HG03025 (cell line): ENCODE results near the gene TRAK1.

Experiments used
- ATAC-seq: cut with Tn5 transposase; IDR thresholded peaks from one replicate; pipeline ENCODE4 v1.9.1; 2021; ENCODE audit warnings: mild to moderate bottlenecking, moderate library complexity; ENCODE audit not compliant: unreplicated experiment, low FRiP score

Gene TRAK1

GRCh38 chr3:42194943-42195510, 103.9 kb downstream of the TRAK1 start:
- ATAC-seq, result no peak

GRCh38 chr3:42195879-42196330, 104.7 kb downstream of the TRAK1 start:
- peak; percentile 73 for ATAC-seq

DNA sequence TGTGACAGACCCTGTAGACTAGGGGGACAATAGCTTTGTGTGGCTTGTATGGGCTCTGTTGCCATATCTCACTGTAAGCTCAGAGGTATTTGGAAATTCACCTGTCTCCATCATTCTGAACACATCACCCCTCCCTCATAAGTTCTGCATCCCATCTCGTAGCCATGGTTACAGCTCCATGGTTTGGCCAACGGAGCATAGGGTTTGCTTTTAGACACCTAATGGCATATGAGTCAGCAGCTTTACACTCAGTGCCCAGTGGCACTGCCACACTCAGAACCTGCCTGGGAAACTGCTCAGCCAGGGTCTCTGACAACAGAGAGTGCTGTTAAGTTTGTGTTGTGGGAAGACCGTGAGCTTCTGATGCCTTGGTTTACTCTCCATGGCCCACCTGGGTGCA, 107.6 kb downstream of the TRAK1 start:
- no peak for ATAC-seq

DNA sequence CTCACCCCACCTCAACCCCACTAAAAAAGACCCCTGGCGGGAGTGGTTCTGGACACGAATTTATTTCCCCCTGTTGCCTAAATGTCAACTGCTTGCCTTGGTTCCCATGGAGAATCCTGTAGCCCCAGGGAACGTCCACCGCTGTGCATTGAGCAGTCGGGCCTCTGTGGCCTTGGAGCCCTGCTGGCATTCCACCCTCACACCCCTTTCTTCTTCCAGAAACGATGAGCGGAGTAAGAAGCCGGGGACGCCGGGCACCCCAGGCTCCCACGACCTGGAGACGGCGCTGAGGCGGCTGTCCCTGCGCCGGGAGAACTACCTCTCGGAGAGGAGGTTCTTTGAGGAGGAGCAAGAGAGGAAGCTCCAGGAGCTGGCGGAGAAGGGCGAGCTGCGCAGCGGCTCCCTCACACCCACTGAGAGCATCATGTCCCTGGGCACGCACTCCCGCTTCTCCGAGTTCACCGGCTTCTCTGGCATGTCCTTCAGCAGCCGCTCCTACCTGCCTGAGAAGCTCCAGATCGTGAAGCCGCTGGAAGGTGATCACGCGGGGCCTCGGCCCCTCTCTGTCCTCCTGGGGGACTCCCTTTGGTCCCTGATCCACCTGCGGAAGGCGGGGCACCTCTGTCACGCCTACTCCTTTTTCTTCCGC, 111.2 kb downstream of the TRAK1 start:
- no peak for ATAC-seq

DNA sequence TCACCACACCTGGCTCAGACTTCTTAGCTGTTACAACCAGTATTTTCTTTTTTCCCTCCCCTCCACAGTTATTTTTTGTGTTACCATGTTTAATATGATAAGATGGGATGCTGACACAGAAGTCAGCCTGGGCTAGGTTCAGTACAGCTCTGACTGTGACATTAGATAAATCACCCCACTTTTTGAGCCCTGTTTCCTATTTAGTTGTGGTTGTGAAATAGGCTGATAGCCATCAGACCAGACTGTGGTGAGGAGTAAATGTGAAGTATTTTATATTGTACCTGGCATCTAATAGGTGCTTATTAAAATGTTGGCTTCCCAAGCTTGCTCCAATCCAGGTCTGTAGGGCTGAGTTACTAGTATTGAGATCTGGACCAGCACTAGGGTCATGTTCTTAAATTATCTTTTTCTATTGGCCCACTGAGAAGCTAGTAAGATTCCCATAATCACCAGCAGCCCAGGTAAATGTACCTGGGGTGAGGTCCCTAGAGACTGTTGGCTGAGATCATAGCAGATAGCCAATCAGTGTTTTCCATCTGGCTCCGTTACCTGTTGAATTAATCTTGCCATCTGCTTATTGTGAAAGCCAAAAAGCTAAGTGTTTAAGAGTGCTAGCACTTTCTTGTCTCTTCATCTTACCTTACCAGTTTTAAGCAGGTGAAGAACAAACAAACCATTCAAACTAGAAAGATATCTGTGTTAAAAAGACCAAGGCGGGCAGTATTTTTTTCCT, 113.9 kb downstream of the TRAK1 start:
- ATAC-seq, result no peak

DNA sequence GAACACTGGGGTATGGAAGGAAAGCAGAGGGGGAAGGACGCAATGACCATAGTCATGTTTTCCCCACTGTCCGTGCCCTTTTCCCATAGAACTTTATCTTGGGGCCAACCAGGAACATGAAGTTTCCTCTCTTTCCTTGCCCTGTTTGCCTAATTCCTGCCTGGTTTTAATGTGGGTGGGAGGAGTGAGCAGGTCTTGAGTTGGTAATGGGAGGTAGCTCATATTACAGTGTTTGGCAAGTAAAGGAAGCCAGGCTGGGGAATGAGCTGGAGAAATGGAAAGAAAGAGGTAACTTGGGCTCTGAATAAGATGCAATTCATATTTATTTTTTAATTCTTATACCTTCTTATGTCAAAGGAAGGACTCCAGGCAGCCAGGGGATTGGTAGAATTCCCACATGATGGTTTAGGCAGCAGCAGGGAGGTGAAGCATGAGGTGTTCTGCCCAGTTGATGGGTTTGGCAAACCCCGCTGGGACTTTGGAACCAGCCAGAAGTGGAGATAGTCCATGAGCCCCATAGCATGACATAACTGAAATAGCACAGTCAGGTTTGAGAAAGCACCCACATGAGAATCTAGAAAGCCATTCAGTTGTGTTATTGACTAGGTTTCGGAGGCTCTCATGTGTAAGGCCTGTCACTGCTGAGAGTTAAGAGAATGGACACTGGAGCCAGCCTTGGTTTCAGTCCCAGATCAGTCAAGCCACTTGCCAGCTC, 114.8 kb downstream of the TRAK1 start:
- peak; percentile 90 for ATAC-seq

- no peak for ATAC-seq
These were observed 118.8 kb downstream of the TRAK1 start for GRCh38 chr3:42209917-42210316.

- no peak for ATAC-seq
These were observed 119.6 kb downstream of the TRAK1 start for GRCh38 chr3:42210726-42211125.

DNA sequence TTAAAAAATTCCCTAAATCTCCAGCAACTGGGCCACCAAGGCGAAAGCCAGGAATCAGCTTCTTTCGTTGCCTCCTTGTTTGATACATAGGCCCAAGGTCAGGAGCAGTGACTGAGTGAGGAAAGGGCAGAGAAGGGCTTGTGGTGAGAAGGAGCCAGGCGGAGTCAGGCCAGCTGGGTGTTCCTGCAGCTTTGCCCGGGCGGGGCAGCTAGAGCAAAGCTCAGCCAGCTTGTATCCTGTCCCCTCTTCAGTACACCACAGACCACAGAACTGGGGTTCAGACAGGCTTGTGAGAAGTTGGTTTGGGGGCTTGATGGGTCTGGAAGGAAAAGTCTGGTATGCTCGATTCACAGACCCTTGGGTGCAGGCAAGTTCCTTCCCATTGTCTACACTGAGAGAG, 122.3 kb downstream of the TRAK1 start:
- no peak for ATAC-seq

GRCh38 chr3:42214064-42214463, 122.9 kb downstream of the TRAK1 start:
- no peak for ATAC-seq

GRCh38 chr3:42214565-42215283, 123.6 kb downstream of the TRAK1 start:
- ATAC-seq, result no peak

- ATAC-seq, result peak; percentile 63
These were observed 125.1 kb downstream of the TRAK1 start for GRCh38 chr3:42216302-42216701.

DNA sequence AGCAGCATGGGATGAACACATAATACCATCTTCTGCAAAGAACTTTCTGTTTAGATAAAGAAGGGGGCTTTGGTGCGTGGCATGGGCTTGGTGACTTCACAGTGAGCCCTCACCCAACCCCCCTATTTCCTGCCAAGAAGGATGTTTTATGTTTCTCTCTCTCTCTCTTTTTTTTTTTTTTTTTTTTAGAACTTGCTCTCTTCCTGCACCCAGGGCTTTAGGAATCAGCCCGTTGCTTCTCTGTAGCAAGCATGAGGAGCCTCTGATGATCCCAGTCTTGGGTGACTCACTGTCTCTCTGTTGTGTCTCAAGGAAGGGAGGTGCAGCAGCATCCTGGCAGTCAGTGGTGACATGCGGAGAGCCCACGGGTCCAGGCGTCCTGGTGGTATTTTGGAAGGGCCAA, 125.8 kb downstream of the TRAK1 start:
- no peak for ATAC-seq

DNA sequence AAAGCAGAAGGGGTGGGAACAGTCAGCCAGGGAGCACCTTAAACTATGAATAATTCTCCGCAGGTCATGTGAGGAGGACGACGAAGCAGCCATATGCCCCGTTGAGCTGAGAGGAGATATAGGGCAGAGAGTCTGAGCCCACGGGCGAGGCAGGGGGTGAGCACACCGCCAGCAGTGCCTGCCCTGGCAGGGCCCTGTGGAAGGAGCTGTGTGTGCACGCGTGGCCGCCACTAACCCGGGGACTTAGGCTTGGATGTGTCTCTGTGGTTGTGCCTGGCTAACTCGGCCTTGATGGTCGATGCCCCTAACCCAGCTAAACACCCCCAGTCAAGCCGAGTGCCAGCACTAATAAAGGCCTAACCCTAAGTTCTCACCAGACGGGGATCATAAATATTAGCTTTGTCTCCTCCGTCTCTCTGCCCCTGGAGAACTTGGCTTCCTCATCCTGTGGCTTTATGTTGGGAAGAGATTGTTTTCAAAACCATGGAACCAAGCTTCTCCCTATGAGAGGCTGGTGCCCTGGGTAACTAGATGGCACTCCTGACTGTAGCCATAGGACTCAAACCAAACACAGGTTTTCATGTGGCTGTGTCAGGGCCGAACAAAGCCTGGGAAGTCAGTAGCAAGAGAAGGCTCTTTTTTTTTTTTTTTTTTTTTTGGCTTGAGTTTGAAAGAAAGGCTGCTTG, 129.4 kb downstream of the TRAK1 start:
- no peak for ATAC-seq

- ATAC-seq, result no peak
These were observed 132.0 kb downstream of the TRAK1 start for GRCh38 chr3:42222942-42223693.

DNA sequence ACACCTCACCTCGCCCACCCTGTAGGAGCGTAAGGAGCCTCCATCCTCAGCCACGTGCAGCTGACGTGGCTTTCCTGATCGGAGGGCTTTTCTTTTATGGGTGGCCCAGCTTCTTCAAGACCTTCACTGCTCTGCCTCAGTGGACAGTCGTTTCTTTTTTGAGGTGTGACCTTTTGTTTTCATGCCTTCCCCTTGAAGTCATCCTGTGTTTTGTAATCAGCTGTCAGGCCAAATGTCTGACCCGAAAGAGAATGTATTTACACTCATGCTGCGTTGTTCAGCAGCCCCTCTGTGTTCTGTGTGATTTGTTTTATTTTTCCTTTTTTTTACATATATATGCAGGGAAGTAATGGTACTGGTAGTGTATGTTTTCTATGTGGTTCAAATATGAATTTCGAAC, 133.0 kb downstream of the TRAK1 start:
- no peak for ATAC-seq

- ATAC-seq, result no peak
These were observed 133.7 kb downstream of the TRAK1 start for GRCh38 chr3:42224658-42225421.

- ATAC-seq, result no peak
These were observed 134.6 kb downstream of the TRAK1 start for GRCh38 chr3:42225486-42226363.
